Measurements from ENCODE around the gene LYZL2.

LYZL2 gene

GRCh38 chr10:30594077-30594476 lies 35.5 kb downstream of the LYZL2 start:
- TF ChIP-seq CEBPB (IDR thresholded peaks at IDR 0.05) = no peak
- TF ChIP-seq YY1 (IDR thresholded peaks at IDR 0.05; ENCODE audit: low read depth) = no peak
- no peak for TF ChIP-seq EP300 (IDR thresholded peaks at IDR 0.05; ENCODE audit: borderline replicate concordance)

- TF ChIP-seq CREB1 (IDR thresholded peaks at IDR 0.05; ENCODE audit: low read depth) = no peak
- peak; percentile 77 for TF ChIP-seq RAD21 (IDR thresholded peaks at IDR 0.05; ENCODE audit: low read depth)
Measured at GRCh38 chr10:30591249-30591670, 38.3 kb downstream of the LYZL2 start.

- TF ChIP-seq CREB1 (IDR thresholded peaks at IDR 0.05; ENCODE audit: low read depth) (no peak), USF1 (IDR thresholded peaks at IDR 0.05) (no peak), EP300 (IDR thresholded peaks at IDR 0.05; ENCODE audit: borderline replicate concordance) (no peak), TEAD4 (IDR thresholded peaks at IDR 0.05) (no peak), TAF1 (IDR thresholded peaks at IDR 0.05; ENCODE audit: low read depth) (no peak), MAX (IDR thresholded peaks at IDR 0.05) (no peak), CEBPB (IDR thresholded peaks at IDR 0.05) (no peak), EGR1 (IDR thresholded peaks at IDR 0.05) (no peak)
Measured at GRCh38 chr10:30589441-30589840, 40.1 kb downstream of the LYZL2 start.

- TF ChIP-seq CEBPB (IDR thresholded peaks at IDR 0.05) (no peak), YY1 (IDR thresholded peaks at IDR 0.05; ENCODE audit: low read depth) (no peak), TAF1 (IDR thresholded peaks at IDR 0.05; ENCODE audit: low read depth) (no peak), TEAD4 (IDR thresholded peaks at IDR 0.05) (no peak), NFIC (IDR thresholded peaks at IDR 0.05) (no peak), MAX (IDR thresholded peaks at IDR 0.05) (no peak), USF1 (IDR thresholded peaks at IDR 0.05) (no peak), CREB1 (IDR thresholded peaks at IDR 0.05; ENCODE audit: low read depth) (no peak)
Measured at GRCh38 chr10:30587522-30588031, 42.0 kb downstream of the LYZL2 start.

- TF ChIP-seq YY1 (IDR thresholded peaks at IDR 0.05; ENCODE audit: low read depth) = no peak
Measured at GRCh38 chr10:30586828-30587227, 42.7 kb downstream of the LYZL2 start.

- TF ChIP-seq FOXM1 (IDR thresholded peaks at IDR 0.05; ENCODE audit: borderline replicate concordance, low read depth) = no peak
- TF ChIP-seq YY1 (IDR thresholded peaks at IDR 0.05; ENCODE audit: low read depth) = no peak
- TF ChIP-seq TEAD4 (IDR thresholded peaks at IDR 0.05) = peak; percentile 66
- TF ChIP-seq EP300 (IDR thresholded peaks at IDR 0.05; ENCODE audit: borderline replicate concordance) = peak; percentile 30; the same call in 1 of the 2 replicates
- no peak for TF ChIP-seq ZBTB7A (IDR thresholded peaks at IDR 0.05; ENCODE audit: low read depth)
- TF ChIP-seq TAF1 (IDR thresholded peaks at IDR 0.05; ENCODE audit: low read depth) = no peak
- TF ChIP-seq MAX (IDR thresholded peaks at IDR 0.05) = peak; percentile 31; the same call in 1 of the 2 replicates
- peak; percentile 82 for TF ChIP-seq NFIC (IDR thresholded peaks at IDR 0.05)
Measured at GRCh38 chr10:30583778-30584415, 45.7 kb downstream of the LYZL2 start.

GRCh38 chr10:30581779-30582380 lies 47.7 kb downstream of the LYZL2 start:
- TF ChIP-seq MAX (IDR thresholded peaks at IDR 0.05) (no peak), TEAD4 (IDR thresholded peaks at IDR 0.05) (no peak), RAD21 (IDR thresholded peaks at IDR 0.05; ENCODE audit: low read depth) (peak; percentile 58)

- TF ChIP-seq TCF12 (IDR thresholded peaks at IDR 0.05; ENCODE audit: low read depth) (no peak), TAF1 (IDR thresholded peaks at IDR 0.05; ENCODE audit: low read depth) (no peak), MAX (IDR thresholded peaks at IDR 0.05) (no peak), CEBPB (IDR thresholded peaks at IDR 0.05) (no peak), EP300 (IDR thresholded peaks at IDR 0.05; ENCODE audit: borderline replicate concordance) (no peak), REST (IDR thresholded peaks at IDR 0.05; ENCODE audit: low read depth) (no peak), YY1 (IDR thresholded peaks at IDR 0.05; ENCODE audit: low read depth) (no peak), CREB1 (IDR thresholded peaks at IDR 0.05; ENCODE audit: low read depth) (no peak), EGR1 (IDR thresholded peaks at IDR 0.05) (no peak), FOXM1 (IDR thresholded peaks at IDR 0.05; ENCODE audit: borderline replicate concordance, low read depth) (no peak), RAD21 (IDR thresholded peaks at IDR 0.05; ENCODE audit: low read depth) (no peak), USF1 (IDR thresholded peaks at IDR 0.05) (no peak), NFIC (IDR thresholded peaks at IDR 0.05) (no peak)
Measured at GRCh38 chr10:30580676-30581075, 48.9 kb downstream of the LYZL2 start.
